SU-DHL-6 (cell line): ENCODE results near the gene ATP4B.

ENCODE experiments used
- H2AFZ ChIP-seq: fragments of 200-600 bp; sonication (generic); 2 replicates; pipeline ENCODE4 v1.6.1; 2014; ENCODE audit warnings: low read depth, mild to moderate bottlenecking, moderate library complexity, mixed read lengths, antibody characterized with exemption, low read length; ENCODE audit not compliant: severe bottlenecking
- H3F3A ChIP-seq: fragments of 200-600 bp; shearing (Covaris generic); 2 replicates; pipeline ENCODE4 v1.6.0; 2016; ENCODE audit warnings: antibody characterized with exemption, mild to moderate bottlenecking; ENCODE audit not compliant: insufficient read depth
- H3K27ac ChIP-seq: fragments of 200-600 bp; sonication (generic); 2 replicates; pipeline ENCODE4 v1.5.1; 2016; ENCODE audit warnings: low read depth, mild to moderate bottlenecking, low read length, moderate library complexity, mixed read lengths
- H3K27me3 ChIP-seq: fragments of 200-600 bp; sonication (generic), shearing (Covaris generic); 2 replicates; pipeline ENCODE4 v1.6.0; 2014; ENCODE audit warnings: mild to moderate bottlenecking, low read length
- H3K36me3 ChIP-seq: fragments of 200-600 bp; sonication (generic); 2 replicates; pipeline ENCODE4 v1.6.1; 2014; ENCODE audit warnings: mild to moderate bottlenecking, low read length, mixed read lengths
- H3K4me2 ChIP-seq: fragments of 300-600, 200-600 bp; shearing (Covaris generic), sonication (generic); 2 replicates; pipeline ENCODE4 v1.6.0; 2014; ENCODE audit warnings: low read length, low read depth, mild to moderate bottlenecking; ENCODE audit not compliant: poor library complexity, severe bottlenecking
- H3K4me3 ChIP-seq: fragments of 200-600 bp; sonication (generic); 2 replicates; pipeline ENCODE4 v1.5.1; 2014; ENCODE audit warnings: antibody characterized with exemption, low read length, mild to moderate bottlenecking, mixed read lengths; ENCODE audit not compliant: insufficient read depth, poor library complexity, severe bottlenecking
- H3K79me2 ChIP-seq: fragments of 200-600 bp; sonication (generic); 2 replicates; pipeline ENCODE4 v1.6.1; 2014; ENCODE audit warnings: mild to moderate bottlenecking, low read length, moderate library complexity; ENCODE audit not compliant: insufficient read depth
- H3K9ac ChIP-seq: fragments of 200-600 bp; sonication (generic); 2 replicates; pipeline ENCODE4 v1.7.0; 2014; ENCODE audit warnings: mild to moderate bottlenecking, low read length
- H3K9me2 ChIP-seq: fragments of 200-600 bp; sonication (generic); replicated peaks from 2 replicates; pipeline ENCODE4 v1.6.1; 2014; ENCODE audit warnings: low read length; ENCODE audit not compliant: insufficient read depth
- H3K9me3 ChIP-seq: fragments of 200-600 bp; sonication (generic); 2 replicates; pipeline ENCODE4 v1.6.1; 2014; ENCODE audit warnings: low read length, mixed read lengths; ENCODE audit not compliant: insufficient read depth
- H4K20me1 ChIP-seq: fragments of 200-600 bp; sonication (generic); 2 replicates; pipeline ENCODE4 v1.6.1; 2014; ENCODE audit warnings: low read depth, mild to moderate bottlenecking, antibody characterized with exemption, low read length, moderate library complexity, mixed read lengths
- EZH2phosphoT487 ChIP-seq: fragments of 200-600 bp; sonication (generic), shearing (Covaris generic); conservative IDR thresholded peaks from 2 replicates; pipeline ENCODE4 v1.6.1; 2018; ENCODE audit warnings: mild to moderate bottlenecking, antibody characterized with exemption, low read length, moderate library complexity, mixed read lengths
- TF ChIP-seq, protein P1 (sequence below): fragments of 200-600 bp; sonication (generic); IDR thresholded peaks from one replicate; pipeline ENCODE4 v1.5.1; 2017; ENCODE audit warnings: antibody characterized with exemption, mild to moderate bottlenecking, low read length, moderate library complexity; ENCODE audit not compliant: insufficient read depth, poor library complexity, severe bottlenecking

The ATP4B gene

DNA sequence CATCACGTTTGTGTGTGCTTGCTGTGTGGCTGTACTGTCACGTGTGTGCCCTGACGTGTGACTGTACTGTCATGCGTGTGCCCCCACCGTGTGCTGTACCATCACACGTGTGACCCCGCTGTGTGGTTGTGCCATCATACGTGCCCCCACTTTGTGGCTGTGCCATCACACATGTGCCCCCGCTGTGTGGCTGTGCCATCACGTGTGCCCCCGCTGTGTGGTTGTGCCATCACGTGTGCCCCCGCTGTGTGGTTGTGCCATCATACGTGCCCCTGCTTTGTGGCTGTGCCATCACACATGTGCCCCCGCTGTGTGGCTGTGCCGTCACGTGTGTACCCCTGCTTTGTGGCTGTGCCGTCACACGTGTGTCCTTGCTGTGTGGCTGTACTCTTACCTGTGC, 47.7 kb downstream of the ATP4B start:
- no peak overlapping the region for H3K9ac ChIP-seq

DNA sequence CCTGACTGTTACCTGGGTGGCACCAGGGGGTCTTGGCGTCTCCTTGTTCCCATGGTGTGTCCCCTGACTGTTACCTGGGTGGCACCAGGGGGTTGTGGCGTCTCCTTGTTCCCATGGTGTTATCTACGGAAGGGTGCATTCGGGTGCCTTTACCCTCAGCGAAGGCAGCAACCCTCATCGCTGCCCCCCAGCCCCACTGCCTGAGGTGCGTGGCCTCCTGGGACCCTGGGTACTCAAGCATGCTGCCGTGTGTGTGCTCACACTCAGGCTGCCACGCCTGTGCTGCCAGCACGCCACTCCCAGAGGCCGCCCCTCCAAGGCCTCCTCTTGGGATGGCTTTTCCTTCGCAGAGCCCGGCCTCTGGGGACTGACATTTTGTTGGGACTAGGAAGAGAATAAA, 48.4 kb downstream of the ATP4B start:
- Histone ChIP-seq H3K36me3 (peaks cover 7% of the 10 kb centered on the region), H3K79me2 (peaks cover 100% of the 10 kb centered on the region), H4K20me1 (peaks cover 15% of the 10 kb centered on the region)

More for the DNA sequence above, 47.7 kb downstream of the ATP4B start:
- H3K9me2 ChIP-seq: no peaks in the 10 kb centered on the region
- no peak for TF ChIP-seq EZH2phosphoT487
- TF ChIP-seq, protein P1, sequence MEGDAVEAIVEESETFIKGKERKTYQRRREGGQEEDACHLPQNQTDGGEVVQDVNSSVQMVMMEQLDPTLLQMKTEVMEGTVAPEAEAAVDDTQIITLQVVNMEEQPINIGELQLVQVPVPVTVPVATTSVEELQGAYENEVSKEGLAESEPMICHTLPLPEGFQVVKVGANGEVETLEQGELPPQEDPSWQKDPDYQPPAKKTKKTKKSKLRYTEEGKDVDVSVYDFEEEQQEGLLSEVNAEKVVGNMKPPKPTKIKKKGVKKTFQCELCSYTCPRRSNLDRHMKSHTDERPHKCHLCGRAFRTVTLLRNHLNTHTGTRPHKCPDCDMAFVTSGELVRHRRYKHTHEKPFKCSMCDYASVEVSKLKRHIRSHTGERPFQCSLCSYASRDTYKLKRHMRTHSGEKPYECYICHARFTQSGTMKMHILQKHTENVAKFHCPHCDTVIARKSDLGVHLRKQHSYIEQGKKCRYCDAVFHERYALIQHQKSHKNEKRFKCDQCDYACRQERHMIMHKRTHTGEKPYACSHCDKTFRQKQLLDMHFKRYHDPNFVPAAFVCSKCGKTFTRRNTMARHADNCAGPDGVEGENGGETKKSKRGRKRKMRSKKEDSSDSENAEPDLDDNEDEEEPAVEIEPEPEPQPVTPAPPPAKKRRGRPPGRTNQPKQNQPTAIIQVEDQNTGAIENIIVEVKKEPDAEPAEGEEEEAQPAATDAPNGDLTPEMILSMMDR: no peak
- H3K9me3 ChIP-seq: no peaks in the 10 kb centered on the region
- H2AFZ ChIP-seq: no peak overlapping the region
- H3K27ac ChIP-seq: no peak overlapping the region
- no peak overlapping the region for H3K4me2 ChIP-seq
- peaks cover 7% of the 10 kb centered on the region for H3K36me3 ChIP-seq
- peaks cover 100% of the 10 kb centered on the region for H3K79me2 ChIP-seq
- H3F3A ChIP-seq: no peaks in the 10 kb centered on the region
- H3K27me3 ChIP-seq: no peaks in the 10 kb centered on the region
- peaks cover 20% of the 10 kb centered on the region for H4K20me1 ChIP-seq
- no peak overlapping the region for H3K4me3 ChIP-seq

DNA sequence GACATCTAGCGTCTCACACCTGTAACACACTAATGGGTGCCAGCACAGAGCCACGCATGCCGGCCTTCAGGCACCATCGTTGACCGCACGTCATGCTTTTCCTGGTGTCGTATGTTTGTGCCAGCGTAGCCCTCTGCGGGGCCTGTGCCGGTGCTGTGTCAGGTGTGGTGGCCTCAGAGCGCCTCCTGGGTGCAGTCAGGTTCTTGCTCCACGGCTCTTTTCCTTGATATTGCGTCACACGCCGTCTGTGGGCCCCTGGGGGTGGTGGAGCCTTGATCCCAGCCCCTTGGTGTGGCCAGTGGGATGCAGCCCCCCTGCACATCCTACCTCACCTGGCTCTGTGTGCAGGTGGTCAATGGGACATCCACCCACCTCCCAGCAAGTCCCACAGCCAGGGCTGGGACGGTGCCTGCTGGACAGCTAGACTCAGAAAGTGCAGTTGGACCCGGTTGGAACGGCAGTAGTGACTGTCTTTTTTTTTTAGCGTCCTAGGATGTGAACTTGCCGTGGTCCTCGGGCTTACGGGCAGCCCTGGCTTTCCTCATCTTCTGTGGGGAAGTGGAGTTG, 48.9 kb downstream of the ATP4B start:
- Histone ChIP-seq H3K9me3 (no peaks in the 10 kb centered on the region), H3K9ac (no peak overlapping the region), H3K4me3 (no peak overlapping the region), H3K79me2 (peaks cover 100% of the 10 kb centered on the region), H4K20me1 (peaks cover 15% of the 10 kb centered on the region), H2AFZ (no peak overlapping the region), H3K4me2 (no peak overlapping the region), H3F3A (no peaks in the 10 kb centered on the region), H3K36me3 (peaks cover 7% of the 10 kb centered on the region; the same call in 1 of the 2 replicates), H3K27ac (no peak overlapping the region), H3K9me2 (no peaks in the 10 kb centered on the region), H3K27me3 (no peaks in the 10 kb centered on the region)
- TF ChIP-seq, protein P1: no peak
- TF ChIP-seq EZH2phosphoT487: no peak

More for the DNA sequence above, 48.4 kb downstream of the ATP4B start:
- Histone ChIP-seq H3K27ac (no peak overlapping the region), H3K9ac (no peak overlapping the region), H2AFZ (no peak overlapping the region), H3K27me3 (no peaks in the 10 kb centered on the region), H3K4me2 (no peak overlapping the region), H3K4me3 (no peak overlapping the region), H3F3A (no peaks in the 10 kb centered on the region), H3K9me3 (no peaks in the 10 kb centered on the region), H3K9me2 (no peaks in the 10 kb centered on the region)
- no peak for TF ChIP-seq EZH2phosphoT487
- TF ChIP-seq, protein P1: no peak
